Stimulated activated CD8-positive, alpha-beta memory T cell treated with anti-CD3 and anti-CD28 coated beads, Interleukin-7, amount 100 ng/mL, for 24 hours (primary cell): ENCODE data around the gene KLHDC8A.
"Not testable (repeated sequence)": the region's sequence is repeated elsewhere in the genome, so short reads cannot be mapped to it uniquely, and the experiment has no call there.

Source experiments
- DNase-seq: peaks from one replicate; pipeline ENCODE4 v3.0.0-alpha.2; 2020; ENCODE audit warnings: low read depth

The KLHDC8A gene, protein sequence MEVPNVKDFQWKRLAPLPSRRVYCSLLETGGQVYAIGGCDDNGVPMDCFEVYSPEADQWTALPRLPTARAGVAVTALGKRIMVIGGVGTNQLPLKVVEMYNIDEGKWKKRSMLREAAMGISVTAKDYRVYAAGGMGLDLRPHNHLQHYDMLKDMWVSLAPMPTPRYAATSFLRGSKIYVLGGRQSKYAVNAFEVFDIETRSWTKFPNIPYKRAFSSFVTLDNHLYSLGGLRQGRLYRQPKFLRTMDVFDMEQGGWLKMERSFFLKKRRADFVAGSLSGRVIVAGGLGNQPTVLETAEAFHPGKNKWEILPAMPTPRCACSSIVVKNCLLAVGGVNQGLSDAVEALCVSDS

DNA sequence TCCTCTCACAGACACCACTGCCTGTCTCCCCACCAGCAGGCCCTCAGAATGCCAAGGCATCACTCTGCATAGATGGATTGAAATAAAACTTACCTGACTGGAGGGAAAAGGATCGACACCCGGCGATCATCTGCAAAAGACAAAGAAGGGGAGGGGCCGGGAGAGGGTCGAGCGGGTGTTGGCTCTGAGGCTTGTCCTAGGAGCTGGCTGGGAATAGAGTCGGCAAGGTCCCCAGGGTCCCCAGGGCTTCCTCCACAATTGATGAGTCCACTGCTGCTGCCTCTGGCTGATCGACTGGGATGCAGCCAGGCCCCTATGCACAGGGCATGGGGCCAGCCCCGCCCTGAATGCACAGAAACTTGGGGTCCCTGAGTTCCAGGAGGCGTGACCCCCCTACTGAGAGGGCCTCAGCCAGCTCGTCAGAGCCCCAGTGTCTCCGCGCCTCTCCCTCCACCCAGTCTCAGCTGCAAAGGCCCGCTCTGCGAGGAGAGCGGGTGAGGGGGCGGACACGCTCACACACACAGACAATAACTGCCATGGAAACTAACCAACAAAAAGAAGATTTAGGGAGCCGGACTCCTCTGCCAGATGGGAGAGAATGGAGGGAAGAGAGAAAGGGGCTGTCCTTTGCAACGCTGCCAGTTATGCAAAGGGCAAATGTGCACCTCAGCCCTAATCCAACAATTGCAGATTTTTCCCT lies at the start of gene KLHDC8A:
TSS of gene KLHDC8A (minus strand) at position 483 of the 700 bp plus-strand sequence. CDS start 13,318 bp downstream, outside the sequence.
- DNase-seq: no peak

DNA sequence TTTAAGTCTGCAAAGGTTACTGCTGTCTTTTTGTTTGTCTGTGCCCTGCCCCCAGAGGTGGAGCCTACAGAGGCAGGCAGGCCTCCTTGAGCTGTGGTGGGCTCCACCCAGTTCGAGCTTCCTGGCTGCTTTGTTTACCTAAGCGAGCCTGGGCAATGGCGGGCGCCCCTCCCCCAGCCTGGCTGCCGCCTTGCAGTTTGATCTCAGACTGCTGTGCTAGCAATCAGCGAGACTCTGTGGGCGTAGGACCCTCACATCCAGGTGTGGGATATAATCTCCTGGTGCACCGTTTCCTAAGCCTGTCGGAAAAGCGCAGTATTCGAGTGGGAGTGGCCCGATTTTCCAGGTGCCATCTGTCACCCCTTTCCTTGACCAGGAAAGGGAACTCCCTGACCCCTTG lies 49.5 kb upstream of the KLHDC8A start:
- DNase-seq: not testable (repeated sequence)

DNA sequence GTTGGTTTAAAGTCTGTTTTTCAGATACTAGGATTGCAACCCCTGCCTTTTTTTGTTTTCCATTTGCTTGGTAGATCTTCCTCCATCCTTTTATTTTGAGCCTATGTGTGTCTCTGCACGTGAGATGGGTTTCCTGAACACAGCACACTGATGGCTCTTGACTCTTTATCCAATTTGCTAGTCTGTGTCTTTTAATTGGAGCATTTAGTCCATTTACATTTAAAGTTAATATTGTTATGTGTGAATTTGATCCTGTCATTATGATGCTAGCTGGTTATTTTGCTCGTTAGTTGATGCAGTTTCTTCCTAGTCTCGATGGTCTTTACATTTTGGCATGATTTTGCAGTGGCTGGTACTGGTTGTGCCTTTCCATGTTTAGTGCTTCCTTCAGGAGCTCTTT lies 47.8 kb upstream of the KLHDC8A start:
- not testable (repeated sequence) for DNase-seq

DNA sequence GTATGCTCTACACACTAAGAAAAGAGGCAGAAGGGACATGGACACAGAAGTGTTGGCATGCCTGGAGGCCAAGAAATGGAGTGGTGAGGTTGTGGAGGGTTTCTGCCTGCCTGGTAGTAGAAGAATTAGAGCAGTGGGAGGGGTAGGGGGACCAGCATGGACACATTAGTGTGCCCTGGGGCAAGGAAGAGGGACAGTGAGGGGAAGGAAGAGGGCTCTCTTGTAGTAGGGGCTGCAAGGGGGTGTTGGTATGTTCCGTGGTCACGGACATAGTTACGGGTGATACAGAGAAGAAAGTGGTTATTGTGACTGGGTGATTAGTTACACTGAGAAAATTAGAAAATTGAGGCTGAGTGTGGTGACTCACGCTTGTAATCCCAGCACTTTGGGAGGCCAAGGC lies 41.9 kb upstream of the KLHDC8A start:
- DNase-seq: no peak

DNA sequence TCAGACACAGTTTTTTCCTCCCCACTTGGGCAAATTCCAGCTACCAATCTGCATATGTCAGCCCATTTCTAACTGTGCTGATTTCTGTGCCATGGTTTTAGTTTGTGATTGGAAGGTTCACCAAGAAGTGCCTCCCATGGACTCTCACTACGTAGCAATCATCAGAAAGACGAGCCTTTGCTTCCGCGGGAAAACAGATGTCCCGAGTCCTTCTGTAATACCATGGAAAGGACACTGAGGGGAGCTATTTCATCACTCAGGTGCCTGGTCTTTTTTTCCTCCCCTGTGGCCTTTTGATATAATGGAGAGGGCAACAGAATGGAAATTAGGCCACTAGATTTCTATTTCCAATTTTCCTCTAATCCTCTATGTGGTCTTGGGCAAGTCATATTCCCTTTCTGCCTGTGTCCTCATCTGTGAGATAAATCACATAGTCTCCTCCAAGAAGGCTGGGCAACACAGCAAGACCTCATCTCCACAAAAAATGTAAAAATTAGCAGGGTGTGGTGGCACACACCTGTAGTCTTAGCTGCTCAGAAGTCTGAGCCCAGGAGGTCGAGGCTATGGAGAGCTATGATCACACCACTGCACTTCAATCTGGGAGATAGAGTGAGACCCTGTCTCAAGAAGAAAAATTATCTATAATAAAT lies 40.4 kb upstream of the KLHDC8A start:
- DNase-seq: no peak

DNA sequence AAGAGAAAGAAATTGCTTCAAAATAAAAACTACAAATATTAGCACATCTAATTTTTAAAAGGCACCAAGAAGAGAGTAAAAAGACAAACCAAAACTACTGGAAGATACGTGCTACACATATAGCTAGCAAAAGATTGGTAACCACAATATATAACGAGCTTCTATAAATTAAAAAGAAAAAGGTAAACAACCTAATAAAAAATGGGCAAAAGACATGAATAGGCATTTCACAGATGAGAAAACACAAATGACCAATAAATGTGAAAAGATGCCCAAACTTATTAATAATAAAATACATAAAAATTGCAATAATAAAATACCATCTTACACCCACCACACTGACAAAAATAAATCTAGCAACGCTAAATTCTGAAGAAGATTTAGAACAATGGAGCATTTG lies 38.9 kb upstream of the KLHDC8A start:
- no peak for DNase-seq

DNA sequence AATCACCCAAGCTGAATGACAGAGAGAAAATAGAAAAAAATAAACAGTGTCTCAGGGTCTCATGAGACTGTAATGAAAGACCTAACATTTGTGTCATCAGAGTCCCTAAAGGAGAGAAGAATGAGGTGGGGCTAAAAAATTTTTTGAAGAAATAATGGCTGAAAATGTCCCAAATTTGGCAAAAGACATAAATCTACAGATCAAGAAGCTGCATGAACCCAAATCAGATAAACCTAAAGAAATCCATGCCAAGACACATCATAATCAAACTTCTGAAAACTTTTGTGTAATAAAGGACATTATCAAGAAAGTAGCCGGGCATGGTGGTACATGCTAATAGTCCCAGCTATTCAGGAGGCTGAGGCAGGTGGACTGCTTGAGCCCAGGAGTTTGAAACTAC lies 35.9 kb upstream of the KLHDC8A start:
- DNase-seq: no peak

DNA sequence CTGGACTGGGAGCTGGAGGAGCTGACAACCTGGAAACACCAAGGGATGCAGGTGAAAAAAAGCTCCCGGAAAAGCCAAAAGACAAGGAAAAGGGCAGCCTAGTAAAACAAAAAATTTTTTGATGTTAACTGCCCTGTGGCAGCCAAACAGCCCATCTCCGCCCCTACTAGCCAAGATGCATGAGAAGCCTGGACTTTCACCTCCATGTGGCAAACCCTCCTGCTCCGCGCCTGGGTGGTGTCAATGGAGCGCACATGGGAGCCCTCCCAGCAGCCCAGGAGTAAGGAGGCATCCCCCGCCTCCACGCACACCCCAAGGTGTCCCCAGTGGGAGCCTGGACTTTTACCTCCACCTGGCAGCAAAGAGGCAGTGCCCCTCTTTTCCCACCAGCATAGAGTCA lies 34.7 kb upstream of the KLHDC8A start:
- DNase-seq: no peak

DNA sequence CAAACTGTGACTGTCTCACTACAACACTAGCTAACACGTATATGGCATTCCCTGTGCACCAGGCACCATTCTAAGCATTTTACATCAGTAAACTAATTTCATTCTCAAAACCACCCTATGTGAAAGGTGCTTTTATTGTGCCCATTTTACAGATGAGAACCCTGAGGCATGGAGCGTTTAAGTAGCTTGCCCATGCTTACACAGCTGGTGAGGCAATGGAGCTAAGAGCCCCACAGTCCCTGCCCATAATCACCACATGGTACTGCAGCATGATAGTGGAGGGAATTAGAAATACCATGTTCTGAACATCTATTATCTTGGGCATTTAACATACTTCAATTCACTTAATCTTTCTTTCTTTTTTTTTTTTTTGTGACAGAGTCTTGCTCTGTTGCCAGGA lies 31.1 kb upstream of the KLHDC8A start:
- no peak for DNase-seq

DNA sequence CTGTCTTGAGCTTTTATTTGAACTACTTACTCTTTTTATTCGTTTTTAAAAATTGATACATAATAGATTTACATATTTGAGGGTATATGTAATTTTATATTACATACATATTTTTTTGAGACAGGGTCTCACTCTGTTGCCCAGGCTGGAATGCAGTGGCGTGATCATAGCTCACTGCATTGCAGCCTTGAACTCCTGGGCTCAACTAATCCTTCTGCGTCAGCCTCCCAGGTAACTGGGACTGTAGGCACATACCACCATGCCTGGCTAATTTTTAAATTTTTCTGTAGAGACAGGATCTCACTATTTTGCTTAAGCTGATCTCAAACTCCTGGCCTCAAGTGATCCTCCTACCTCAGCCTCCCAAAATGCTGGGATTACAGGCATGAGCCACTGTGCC lies 26.3 kb upstream of the KLHDC8A start:
- DNase-seq: not testable (repeated sequence)

DNA sequence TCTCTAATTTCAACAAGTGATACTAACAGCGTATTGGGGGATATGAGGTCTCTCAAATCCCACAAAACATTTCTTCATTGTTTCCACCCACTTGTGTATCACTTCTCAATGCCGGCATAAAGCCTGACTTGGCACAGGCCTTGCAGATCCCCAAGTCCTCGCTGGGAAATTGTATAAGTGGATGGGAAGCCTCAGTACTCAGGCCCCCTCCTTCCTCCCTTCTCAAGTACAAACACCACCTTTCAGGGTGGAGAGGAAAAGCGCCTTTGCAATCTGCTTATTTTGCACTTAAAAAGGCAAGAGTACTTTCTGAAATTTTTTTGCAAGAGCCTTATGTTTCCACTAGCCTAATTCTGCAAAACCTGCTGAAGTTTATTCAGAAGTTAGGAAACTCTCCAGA lies 25.8 kb upstream of the KLHDC8A start:
- no peak for DNase-seq

DNA sequence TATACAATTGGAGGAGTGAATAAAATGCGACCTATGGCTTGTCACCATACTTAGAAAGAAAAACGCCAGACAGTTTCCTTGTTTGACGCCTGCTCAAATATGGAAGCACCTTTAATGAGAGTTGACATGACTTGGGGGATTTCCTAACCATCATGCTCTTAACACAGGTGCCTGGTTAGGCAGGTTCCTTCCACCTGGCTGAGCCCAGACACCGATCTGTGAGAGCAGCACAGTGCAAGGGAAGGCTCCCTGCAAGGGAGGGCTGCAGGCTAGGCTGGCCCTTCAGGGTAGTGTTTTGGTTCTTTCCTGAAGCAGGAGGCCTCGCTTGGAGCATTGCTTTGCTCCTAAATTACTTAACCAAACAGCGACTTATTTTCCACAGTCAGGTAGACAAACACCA lies 24.6 kb upstream of the KLHDC8A start:
- DNase-seq: no peak

DNA sequence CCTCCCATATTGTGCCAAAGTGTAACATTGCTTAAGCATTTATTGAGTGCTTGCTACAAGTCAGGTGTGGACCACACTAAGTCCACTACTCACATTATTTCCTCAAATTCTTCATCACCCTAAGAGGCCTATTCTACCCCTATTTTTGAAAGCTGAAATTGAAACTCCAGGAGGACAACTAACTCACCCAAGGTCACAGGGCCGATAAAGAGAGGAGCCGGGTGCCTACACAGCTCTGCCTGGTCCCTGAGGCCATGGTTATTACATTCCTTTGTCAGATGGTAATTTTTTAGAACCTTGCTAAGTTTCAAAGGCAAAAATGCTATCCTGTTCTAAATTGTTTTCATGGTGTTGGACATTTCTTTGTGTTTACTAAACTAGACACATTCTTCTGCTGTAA lies 24.2 kb upstream of the KLHDC8A start:
- no peak for DNase-seq

DNA sequence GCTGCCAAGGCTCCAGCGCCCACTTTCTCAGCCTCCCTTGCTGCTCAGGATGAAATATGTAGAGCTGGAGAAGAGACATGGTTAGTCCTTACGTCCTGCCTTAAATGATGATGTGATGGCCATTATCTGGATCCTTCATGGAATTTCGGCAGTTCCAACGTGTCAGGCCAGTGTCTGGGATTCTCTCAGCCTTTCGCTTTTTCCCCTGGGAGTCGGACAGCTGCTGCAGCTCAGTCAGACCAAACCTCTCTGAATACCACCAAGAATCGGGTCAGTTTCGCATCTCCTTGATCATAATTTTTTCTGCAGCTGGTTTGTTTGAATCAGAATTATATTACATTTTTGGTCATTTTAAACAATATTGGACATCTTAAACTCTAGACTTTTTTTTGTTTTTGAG lies 22.3 kb upstream of the KLHDC8A start:
- DNase-seq: no peak

DNA sequence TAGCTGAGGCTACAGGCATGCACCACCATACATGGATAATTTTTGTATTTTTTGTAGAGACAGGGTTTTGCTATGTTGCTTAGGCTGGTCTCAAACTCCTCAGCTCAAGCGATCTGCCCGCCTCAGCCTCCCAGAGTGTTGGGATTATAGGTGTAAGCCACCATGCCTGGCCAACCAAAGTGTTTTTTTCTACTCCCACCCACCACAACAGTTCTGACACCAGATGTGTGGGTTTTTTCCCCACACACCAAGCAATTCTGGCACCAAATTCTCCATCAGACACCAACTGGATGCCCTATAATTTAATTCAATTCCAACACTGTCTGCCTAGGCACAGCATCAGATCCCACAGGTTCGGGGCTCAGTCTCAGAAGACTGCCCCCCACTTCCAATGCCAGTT lies 20.6 kb upstream of the KLHDC8A start:
- no peak for DNase-seq

DNA sequence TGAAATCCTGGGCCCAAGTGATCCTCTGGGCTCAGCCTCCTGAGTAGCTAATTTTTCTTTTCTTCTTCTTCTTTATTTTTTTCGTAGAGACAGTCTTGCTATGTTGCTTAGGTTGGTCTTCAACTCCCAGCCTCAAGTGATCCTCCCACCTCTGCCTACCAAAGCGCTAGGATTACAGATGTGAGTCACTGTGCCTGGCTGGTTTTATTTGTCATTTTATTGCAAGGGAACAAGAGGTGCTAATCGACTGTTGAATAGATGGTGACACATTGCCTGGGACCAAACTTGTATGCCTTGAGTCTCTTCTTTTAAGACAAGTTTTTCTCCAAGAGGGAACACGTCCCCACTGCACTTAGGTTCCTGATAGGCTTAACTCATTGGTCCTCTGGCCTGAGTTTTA lies 20.0 kb upstream of the KLHDC8A start:
- DNase-seq: no peak

DNA sequence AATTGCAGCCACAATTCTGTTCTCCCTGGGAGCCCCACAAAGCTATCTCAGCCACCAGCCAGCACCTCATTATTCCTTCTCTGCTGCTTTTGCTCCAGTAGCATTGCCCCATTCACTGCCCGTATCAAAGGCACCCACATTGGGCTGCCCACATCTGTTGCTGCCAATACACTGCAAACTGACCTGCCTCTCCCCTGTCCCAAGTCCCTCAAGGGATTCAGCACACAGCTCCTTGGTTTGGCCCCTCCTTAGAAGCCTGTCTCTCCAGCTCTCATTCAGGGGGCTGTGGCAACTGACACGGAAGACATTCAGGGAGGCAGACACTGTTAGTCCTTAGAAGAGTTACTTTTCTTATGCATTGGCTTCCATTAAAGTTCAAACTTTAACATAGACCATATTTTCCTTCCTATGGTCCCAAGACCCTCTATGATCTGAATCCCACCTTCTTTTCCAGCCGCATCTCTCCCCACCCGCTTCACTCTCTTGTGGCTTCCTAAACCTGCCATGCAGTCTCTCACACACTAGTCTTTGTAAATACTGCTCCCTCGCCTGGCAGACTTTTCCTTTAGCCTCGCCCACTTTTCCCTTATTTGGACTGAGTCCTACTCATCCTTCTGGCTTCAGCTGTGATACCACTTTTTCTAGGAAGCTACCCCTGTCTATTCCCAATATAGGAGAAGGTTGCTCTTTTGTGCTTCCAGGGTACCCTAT lies 19.3 kb upstream of the KLHDC8A start:
- no peak for DNase-seq

DNA sequence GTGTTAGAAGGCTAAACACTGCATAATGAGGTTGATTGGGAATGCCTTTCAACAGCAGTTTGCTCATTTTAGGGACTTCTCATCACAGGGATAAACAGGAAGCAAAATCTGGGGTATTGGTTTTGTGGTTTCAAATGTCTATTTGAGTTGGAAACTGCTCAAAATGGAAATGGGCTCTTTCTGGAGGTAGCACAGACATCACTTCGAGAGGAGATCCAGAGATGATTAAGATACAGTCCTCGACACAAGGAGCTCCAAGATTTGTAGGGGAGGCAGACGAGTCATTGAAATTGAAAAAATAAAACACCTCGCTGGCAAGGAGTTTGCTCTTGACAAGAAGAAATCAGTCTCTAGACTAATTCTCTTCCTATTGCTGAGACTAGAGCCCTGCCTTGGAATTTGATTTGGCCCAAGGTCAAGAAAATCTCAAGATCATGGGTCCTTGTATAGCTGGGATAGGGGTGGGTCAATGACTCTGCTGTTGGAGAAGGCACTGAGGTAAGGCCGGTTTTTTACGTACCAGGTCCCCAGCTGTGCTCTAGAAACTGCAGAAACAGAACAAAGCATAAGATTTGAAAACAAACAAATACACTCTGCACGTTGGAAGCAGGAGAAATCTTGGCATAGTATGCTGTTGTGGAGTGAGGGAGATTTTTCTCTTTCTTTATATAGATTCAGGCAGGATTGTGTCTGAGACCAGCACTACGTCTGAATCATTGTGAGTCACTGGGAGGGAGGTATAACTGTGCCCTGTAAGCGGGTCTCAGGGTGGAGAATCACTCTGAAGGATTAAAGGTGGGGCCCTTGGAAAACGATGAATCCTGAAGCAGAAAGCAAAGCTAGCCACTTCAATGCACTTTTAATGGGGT lies 17.7 kb upstream of the KLHDC8A start:
- DNase-seq: no peak

DNA sequence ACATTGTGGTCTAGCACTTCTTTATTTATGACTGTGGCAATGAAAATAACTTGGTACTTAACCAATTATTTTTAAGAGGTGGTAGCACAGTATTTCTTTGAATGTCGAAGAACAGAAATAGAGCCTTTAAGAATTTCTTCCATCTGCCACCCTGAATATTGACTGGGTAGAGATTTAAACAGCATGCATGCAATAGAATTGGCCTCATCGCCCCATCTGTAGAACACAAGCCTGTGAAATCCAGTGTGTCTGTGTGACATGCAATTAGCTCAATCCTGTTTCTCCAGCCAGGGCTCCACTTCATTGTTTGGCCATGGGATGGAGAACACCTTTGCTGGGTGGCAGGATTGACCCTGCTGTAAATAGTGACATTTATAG lies 17.1 kb upstream of the KLHDC8A start:
- no peak for DNase-seq

DNA sequence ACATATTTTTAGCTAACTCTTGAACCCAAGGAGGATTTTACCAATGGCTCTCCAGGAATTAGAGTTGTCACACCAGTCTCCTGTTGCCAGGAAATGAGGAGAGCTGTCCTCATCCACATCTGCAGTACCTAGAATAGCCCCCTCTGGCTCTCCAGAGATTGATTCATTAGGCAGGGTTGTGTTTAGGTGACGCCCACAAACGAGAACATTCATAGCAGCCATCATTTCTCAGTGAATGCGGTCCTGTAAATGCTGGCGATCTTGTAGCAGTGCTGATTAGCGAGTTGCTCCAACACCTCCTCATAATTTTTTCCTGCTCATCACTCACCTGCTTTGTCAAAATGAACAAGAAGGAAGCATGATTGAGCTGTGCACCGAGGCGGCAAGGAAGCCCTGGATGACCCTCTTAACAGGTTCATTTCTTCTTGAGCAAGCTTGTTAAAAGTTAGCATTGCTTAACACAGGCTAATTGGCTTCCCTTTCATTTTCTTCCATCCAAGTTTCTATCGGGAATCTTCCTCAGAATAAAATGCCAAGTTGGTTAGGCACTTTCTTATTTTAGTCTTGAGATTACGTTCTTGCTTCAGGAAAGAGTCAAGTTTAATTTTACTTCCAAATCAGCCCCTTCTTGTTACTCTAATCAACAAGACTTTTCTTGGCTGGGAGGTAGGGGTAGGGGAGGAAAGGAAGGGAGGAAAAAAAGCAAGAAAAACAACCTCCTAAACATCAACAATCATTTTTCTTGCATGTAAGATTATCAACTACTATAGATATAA lies 16.5 kb upstream of the KLHDC8A start:
- no peak for DNase-seq
